GM12872 (cell line): Measurements from ENCODE around the gene RFX8.

ENCODE experiments used
- CTCF ChIP-seq: IDR thresholded peaks from 3 replicates; pipeline ENCODE4 v1.5.1; 2011; ENCODE audit warnings: low read depth, mild to moderate bottlenecking, low read length, moderate library complexity; ENCODE audit not compliant: insufficient read depth

The RFX8 gene

GRCh38 chr2:101433465-101433864 lies 41.4 kb downstream of the RFX8 start:
- no peak for TF ChIP-seq CTCF

- no peak for TF ChIP-seq CTCF
Observed at GRCh38 chr2:101432411-101433181, 42.3 kb downstream of the RFX8 start.

- TF ChIP-seq CTCF = no peak
Observed at GRCh38 chr2:101431486-101431885, 43.4 kb downstream of the RFX8 start.

GRCh38 chr2:101430156-101430555 lies 44.8 kb downstream of the RFX8 start:
- TF ChIP-seq CTCF = no peak

- no peak for TF ChIP-seq CTCF
Observed at GRCh38 chr2:101429453-101429852, 45.5 kb downstream of the RFX8 start.

- TF ChIP-seq CTCF = no peak
Observed at GRCh38 chr2:101428422-101429176, 46.3 kb downstream of the RFX8 start.

GRCh38 chr2:101427743-101428142 lies 47.2 kb downstream of the RFX8 start:
- TF ChIP-seq CTCF = no peak
